ENCODE results near the gene HOXC11. TPM values are rescaled to one million over a fixed set of nuclear protein-coding genes. Genes with fewer than 3 reads are reported as not detected.

Gene HOXC11
- total RNA-seq, 4 donors from 2014 or later, result not detected

DNA sequence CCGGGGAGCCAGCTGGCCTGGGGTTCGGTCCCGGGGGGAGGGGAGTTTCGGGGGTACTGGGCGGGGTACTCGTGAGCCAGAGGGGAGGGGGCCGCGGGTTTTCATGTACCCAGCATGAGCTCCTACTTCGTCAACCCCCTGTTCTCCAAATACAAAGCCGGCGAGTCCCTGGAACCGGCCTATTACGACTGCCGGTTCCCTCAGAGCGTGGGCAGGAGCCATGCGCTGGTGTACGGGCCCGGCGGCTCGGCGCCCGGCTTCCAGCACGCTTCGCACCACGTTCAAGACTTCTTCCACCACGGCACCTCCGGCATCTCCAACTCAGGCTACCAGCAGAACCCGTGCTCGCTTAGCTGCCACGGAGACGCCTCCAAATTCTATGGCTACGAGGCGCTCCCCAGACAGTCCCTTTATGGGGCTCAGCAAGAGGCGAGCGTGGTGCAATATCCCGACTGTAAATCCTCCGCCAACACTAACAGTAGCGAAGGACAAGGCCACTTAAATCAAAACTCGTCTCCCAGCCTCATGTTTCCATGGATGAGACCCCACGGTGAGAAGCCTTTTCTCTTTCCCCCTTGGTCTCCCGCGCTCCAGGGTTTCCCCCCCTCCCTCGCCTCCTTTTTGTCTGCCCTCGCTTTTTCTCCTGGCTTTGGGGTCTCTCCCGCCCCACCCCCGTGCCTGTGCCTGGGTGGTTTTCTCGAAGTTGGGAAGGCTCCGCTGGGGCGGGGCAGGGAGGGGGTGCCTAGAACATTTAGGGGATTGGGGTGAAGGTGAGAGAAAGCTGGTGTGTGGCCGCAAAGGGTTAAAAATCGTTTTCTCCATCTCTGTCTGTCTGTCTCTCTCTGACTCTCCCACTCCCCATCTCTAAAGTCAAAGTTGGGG lies 36.5 kb downstream of the HOXC11 start:
- Histone ChIP-seq H3K27ac (no peak overlapping the region), H3K36me3 (no peaks in the 10 kb centered on the region), H3K4me3 (peak overlapping the region; percentile 18 to 58 (median 34)), H3K27me3 (peaks cover 9 to 100% (median 54%) of the 10 kb centered on the region in 4 donors), H3K4me1 (peaks cover 8 to 39% (median 19%) of the 10 kb centered on the region in 3 donors), H3K9me3 (no peaks in the 10 kb centered on the region)
- intact Hi-C loops (cut with DNase I), result loop anchor here (5.0 kb wide), 1 partner anchor 193 kb away; no protein-coding TSS in a partner anchor
- WGBS, 2 donors, result 2 to 12% methylated on average over 10 to 17 of the region's 51 CpGs
- no peak for TF ChIP-seq POLR2A (IDR thresholded peaks at IDR 0.05)
- TF ChIP-seq, protein P1, sequence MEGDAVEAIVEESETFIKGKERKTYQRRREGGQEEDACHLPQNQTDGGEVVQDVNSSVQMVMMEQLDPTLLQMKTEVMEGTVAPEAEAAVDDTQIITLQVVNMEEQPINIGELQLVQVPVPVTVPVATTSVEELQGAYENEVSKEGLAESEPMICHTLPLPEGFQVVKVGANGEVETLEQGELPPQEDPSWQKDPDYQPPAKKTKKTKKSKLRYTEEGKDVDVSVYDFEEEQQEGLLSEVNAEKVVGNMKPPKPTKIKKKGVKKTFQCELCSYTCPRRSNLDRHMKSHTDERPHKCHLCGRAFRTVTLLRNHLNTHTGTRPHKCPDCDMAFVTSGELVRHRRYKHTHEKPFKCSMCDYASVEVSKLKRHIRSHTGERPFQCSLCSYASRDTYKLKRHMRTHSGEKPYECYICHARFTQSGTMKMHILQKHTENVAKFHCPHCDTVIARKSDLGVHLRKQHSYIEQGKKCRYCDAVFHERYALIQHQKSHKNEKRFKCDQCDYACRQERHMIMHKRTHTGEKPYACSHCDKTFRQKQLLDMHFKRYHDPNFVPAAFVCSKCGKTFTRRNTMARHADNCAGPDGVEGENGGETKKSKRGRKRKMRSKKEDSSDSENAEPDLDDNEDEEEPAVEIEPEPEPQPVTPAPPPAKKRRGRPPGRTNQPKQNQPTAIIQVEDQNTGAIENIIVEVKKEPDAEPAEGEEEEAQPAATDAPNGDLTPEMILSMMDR (IDR thresholded peaks at IDR 0.05), result no peak
- DNase-seq, result no peak

DNA sequence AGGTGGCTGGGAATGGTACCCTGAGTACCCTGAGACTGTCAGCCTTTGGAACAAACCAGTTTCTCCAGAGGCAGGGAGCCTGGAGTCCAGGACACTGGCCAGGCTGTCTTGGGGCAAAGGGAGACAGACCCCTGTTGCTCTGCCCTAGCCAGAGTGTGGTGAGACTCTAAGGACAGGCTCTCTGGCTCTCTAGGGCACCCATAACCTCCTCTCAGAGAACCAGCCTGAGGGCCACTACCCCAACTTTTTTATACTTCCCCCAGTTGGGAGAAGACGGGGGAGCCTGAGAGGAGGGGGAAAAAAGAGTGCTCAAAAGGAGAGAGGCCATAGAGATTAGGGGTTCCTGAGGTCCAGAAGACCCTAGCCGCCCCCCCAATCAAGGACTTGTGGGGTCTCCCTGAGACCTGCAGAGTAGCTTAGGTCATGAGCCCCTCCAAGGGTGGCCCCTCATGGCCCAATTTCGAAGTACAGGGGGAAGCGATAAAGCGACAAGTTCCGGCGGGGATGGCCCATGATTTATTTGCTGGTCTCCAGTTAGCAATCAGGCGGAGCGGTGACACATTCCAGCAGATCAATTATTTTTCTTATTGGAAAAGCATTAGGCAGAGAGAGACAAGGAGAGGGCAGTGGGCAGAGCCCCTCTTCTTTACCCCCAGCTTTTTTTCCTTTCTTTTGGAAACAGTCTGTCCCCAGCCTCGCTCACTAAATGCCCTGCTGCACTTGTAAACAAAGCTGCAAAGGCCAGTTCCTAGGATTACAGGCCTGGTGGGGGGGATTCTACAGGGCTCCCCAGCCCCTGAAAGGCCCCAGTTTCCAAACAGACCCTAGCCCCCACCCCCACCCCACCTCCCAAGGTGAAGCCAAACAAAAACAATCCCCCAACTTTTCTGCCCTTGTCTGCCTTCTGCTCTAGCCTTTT lies 37.4 kb downstream of the HOXC11 start:
- Histone ChIP-seq H3K9me3 (no peaks in the 10 kb centered on the region), H3K36me3 (no peaks in the 10 kb centered on the region), H3K27me3 (peaks cover 13 to 100% (median 54%) of the 10 kb centered on the region in 4 donors), H3K27ac (no peak overlapping the region), H3K4me1 (peaks cover 8 to 43% (median 20%) of the 10 kb centered on the region in 3 donors), H3K4me3 (no peak overlapping the region)
- no peak for TF ChIP-seq POLR2A (IDR thresholded peaks at IDR 0.05)
- TF ChIP-seq, protein P1 (IDR thresholded peaks at IDR 0.05), result no peak
- 51 to 72% methylated on average over 8 to 9 of the region's 10 CpGs for WGBS, 2 donors
- intact Hi-C loops (cut with DNase I), result no loop called here
- DNase-seq, result no peak

DNA sequence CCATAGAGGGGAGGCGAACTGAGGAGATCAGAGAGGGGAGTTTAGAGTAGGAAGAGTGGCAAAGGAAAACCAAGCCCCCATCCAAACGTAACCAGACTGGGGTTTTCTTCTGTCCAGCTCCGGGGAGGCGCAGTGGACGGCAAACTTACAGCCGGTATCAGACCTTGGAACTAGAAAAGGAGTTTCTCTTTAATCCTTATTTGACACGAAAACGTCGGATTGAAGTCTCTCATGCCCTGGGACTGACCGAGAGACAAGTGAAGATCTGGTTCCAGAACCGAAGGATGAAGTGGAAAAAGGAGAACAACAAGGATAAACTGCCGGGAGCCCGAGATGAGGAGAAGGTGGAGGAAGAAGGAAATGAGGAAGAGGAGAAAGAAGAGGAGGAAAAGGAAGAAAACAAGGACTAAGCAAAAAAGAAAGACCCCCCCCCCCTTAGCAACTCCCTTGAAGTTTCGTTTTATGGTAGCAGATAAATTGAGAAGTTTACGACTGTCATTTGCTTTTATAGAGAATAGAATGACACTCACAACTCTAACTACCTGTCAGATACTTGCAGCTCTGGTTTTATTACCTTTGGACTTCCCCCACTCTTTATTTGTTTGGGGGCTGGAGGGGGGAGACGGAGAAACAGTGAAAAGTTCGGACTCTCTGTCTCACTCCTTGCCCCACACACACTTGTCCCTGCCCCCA lies 38.2 kb downstream of the HOXC11 start:
- Histone ChIP-seq H3K4me1 (peaks cover 8 to 35% (median 17%) of the 10 kb centered on the region in 3 donors), H3K36me3 (no peaks in the 10 kb centered on the region), H3K9me3 (no peaks in the 10 kb centered on the region), H3K27me3 (peaks cover 14 to 100% (median 53%) of the 10 kb centered on the region in 4 donors), H3K27ac (no peak overlapping the region), H3K4me3 (no peak overlapping the region)
- no peak for DNase-seq
- TF ChIP-seq POLR2A (IDR thresholded peaks at IDR 0.05), result no peak
- TF ChIP-seq, protein P1 (IDR thresholded peaks at IDR 0.05), result no peak
- WGBS, 2 donors, result 31% methylated on average over 14 to 17 of the region's 17 CpGs
- intact Hi-C loops (cut with DNase I), result no loop called here

DNA sequence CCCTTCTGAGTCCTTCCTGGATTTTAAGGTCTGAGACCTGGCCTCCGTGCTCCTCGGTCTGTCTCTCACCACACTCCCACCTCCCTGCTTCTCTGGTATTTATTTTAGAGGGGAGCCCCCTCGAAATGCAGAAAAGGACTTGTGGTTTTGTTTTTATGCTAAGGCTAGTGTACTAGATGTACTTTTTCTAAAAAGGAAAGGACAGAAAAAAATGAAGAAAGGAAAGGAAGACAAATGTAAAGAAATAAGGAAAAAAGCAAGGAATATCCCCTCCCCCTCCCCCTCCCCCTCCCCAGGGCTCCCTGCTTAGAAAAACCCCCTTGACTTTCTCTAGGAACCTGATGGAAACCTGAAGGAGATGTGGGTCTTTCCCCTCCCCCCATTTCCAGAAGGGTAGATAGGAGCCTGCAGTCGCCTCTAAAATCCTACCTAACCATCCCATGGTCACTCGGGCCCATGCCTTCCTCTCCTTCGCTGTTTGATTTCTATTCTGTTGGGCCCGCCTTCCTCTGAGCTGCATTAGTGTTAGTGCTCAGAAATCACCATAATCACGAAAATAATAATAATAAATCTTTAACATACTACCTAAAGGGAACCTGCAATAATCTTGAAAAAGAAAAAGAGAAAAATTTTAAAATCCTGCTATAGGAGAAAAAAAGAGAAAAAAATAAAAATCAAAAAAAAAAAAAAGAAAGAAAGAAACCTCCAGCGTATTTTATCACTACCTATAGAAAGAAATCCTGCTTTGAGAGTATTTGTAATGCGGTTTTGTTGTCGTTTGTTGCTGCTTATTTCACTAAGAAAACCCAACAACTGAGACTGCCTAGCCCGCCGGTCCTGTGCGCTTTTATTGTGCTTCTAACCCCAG lies 39.0 kb downstream of the HOXC11 start:
- Histone ChIP-seq H3K27me3 (peaks cover 15 to 100% (median 54%) of the 10 kb centered on the region in 4 donors), H3K4me3 (no peak overlapping the region)
- 40 to 53% methylated on average over 9 to 14 of the region's 14 CpGs for WGBS, 2 donors

More for the DNA sequence above, 39.0 kb downstream of the HOXC11 start:
- DNase-seq, result no peak
- Histone ChIP-seq H3K4me1 (peaks cover 8 to 35% (median 15%) of the 10 kb centered on the region in 3 donors), H3K9me3 (no peaks in the 10 kb centered on the region), H3K36me3 (no peaks in the 10 kb centered on the region), H3K27ac (no peak overlapping the region)
- intact Hi-C loops (cut with DNase I), result no loop called here
- TF ChIP-seq, protein P1 (IDR thresholded peaks at IDR 0.05), result no peak
- TF ChIP-seq POLR2A (IDR thresholded peaks at IDR 0.05), result no peak

Data from esophagus squamous epithelium (tissue), 5 donors.